H9 (cell line): ENCODE data around the gene PPP1R3C. TPM values are rescaled to one million over a fixed set of nuclear protein-coding genes. Genes with fewer than 3 reads are reported as not detected.

Source experiments
- DNase-seq: peaks from one replicate; pipeline ENCODE4 v3.0.0-alpha.2; 2017
- H2AFZ ChIP-seq: one replicate; pipeline ENCODE4 v1.6.1; 2013; ENCODE audit warnings: mild to moderate bottlenecking, low read length, control low read depth, moderate library complexity
- H2AK5ac ChIP-seq: 2 replicates; pipeline ENCODE4 v1.6.1; 2013; ENCODE audit warnings: low read length, control low read depth, mixed read lengths; ENCODE audit not compliant: insufficient read length
- H2BK120ac ChIP-seq: one replicate; pipeline ENCODE4 v1.6.1; 2013; ENCODE audit warnings: low read depth, mild to moderate bottlenecking, low read length, control low read depth, inconsistent platforms; ENCODE audit not compliant: poor library complexity, severe bottlenecking
- H2BK12ac ChIP-seq: 2 replicates; pipeline ENCODE4 v1.6.1; 2013; ENCODE audit warnings: low read length, control low read depth, mixed read lengths, low read depth; ENCODE audit not compliant: insufficient read length
- H2BK15ac ChIP-seq: 2 replicates; pipeline ENCODE4 v1.6.1; 2013; ENCODE audit warnings: low read depth, low read length, control low read depth
- H2BK20ac ChIP-seq: one replicate; pipeline ENCODE4 v1.6.1; 2013; ENCODE audit warnings: low read depth, mild to moderate bottlenecking, low read length, control low read depth, inconsistent platforms; ENCODE audit not compliant: poor library complexity, severe bottlenecking
- H2BK5ac ChIP-seq: 2 replicates; pipeline ENCODE4 v1.6.1; 2013; ENCODE audit warnings: low read length, control low read depth, mixed read lengths; ENCODE audit not compliant: insufficient read length
- H3K14ac ChIP-seq: 2 replicates; pipeline ENCODE4 v1.6.1; 2013; ENCODE audit warnings: low read length, control low read depth; ENCODE audit not compliant: insufficient read depth
- H3K18ac ChIP-seq: 2 replicates; pipeline ENCODE4 v1.6.1; 2013; ENCODE audit warnings: low read depth, mild to moderate bottlenecking, mixed read lengths, low read length, control low read depth; ENCODE audit not compliant: insufficient read length
- H3K23ac ChIP-seq: 2 replicates; pipeline ENCODE4 v1.6.1; 2013; ENCODE audit warnings: low read length, control low read depth, mixed read lengths, low read depth; ENCODE audit not compliant: insufficient read length
- H3K23me2 ChIP-seq: 2 replicates; pipeline ENCODE4 v1.6.1; 2013; ENCODE audit warnings: low read depth, mild to moderate bottlenecking, mixed read lengths, low read length, control low read depth; ENCODE audit not compliant: insufficient read length, poor library complexity, severe bottlenecking
- H3K27ac ChIP-seq: 2 replicates; pipeline ENCODE4 v1.5.1; 2013; ENCODE audit warnings: low read length, control low read depth, mixed read lengths, low read depth; ENCODE audit not compliant: insufficient read length
- H3K27me3 ChIP-seq: 2 replicates; pipeline ENCODE4 v1.6.1; 2013; ENCODE audit warnings: low read length, control low read depth, inconsistent platforms; ENCODE audit not compliant: insufficient read depth
- H3K4ac ChIP-seq: 2 replicates; pipeline ENCODE4 v1.6.1; 2013; ENCODE audit warnings: low read depth, mild to moderate bottlenecking, control low read depth, inconsistent platforms, low read length, moderate library complexity
- H3K4me1 ChIP-seq: 2 replicates; pipeline ENCODE4 v1.6.1; 2013; ENCODE audit warnings: low read length, control low read depth, inconsistent platforms; ENCODE audit not compliant: insufficient read depth
- H3K4me2 ChIP-seq: 2 replicates; pipeline ENCODE4 v1.6.1; 2013; ENCODE audit warnings: low read length, control low read depth, mixed read lengths; ENCODE audit not compliant: insufficient read length, insufficient read depth
- H3K56ac ChIP-seq: 2 replicates; pipeline ENCODE4 v1.6.1; 2013; ENCODE audit warnings: low read depth, mild to moderate bottlenecking, mixed read lengths, low read length, control low read depth; ENCODE audit not compliant: insufficient read length
- H3K79me1 ChIP-seq: 2 replicates; pipeline ENCODE4 v1.6.1; 2013; ENCODE audit warnings: low read depth, mild to moderate bottlenecking, moderate library complexity, low read length, control low read depth, inconsistent platforms; ENCODE audit not compliant: insufficient read depth, poor library complexity, severe bottlenecking
- H3K79me2 ChIP-seq: 2 replicates; pipeline ENCODE4 v1.6.1; 2013; ENCODE audit warnings: low read length, control low read depth, inconsistent platforms; ENCODE audit not compliant: insufficient read depth
- H3K9ac ChIP-seq: 2 replicates; pipeline ENCODE4 v1.6.1; 2013; ENCODE audit warnings: low read length, control low read depth, mixed read lengths; ENCODE audit not compliant: insufficient read length; ENCODE audit errors: extremely low read depth
- H3K9me3 ChIP-seq: one replicate; pipeline ENCODE4 v1.6.1; 2013; ENCODE audit warnings: low read depth, low read length, inconsistent platforms; ENCODE audit not compliant: control insufficient read depth
- H3T11ph ChIP-seq: one replicate; pipeline ENCODE4 v1.6.1; 2013; ENCODE audit warnings: mild to moderate bottlenecking, low read length, control low read depth, inconsistent platforms
- H4K20me1 ChIP-seq: one replicate; pipeline ENCODE4 v1.6.1; 2013; ENCODE audit not compliant: control insufficient read depth, insufficient read length, insufficient read depth
- H4K5ac ChIP-seq: 2 replicates; pipeline ENCODE4 v1.6.1; 2013; ENCODE audit warnings: low read depth, mild to moderate bottlenecking, mixed read lengths, low read length, control low read depth; ENCODE audit not compliant: insufficient read length
- H4K8ac ChIP-seq: replicated peaks from 2 replicates; pipeline ENCODE4 v1.6.1; 2013; ENCODE audit warnings: low read length, control low read depth, mixed read lengths, low read depth; ENCODE audit not compliant: insufficient read length
- H4K91ac ChIP-seq: 2 replicates; pipeline ENCODE4 v1.6.1; 2013; ENCODE audit warnings: low read depth, mild to moderate bottlenecking, moderate library complexity, mixed read lengths, low read length, control low read depth; ENCODE audit not compliant: insufficient read length
- H3K27ac Mint-ChIP-seq, 3 experiments: 2 replicates in 2 of 3; 3 replicates in 1 of 3; pipeline ENCODE4 v1.8.0; 2020 to 2021; ENCODE audit warnings: mixed read lengths in 3 of 3, mild to moderate bottlenecking in 1 of 3, moderate library complexity in 1 of 3
- H3K27me3 Mint-ChIP-seq: 2 replicates; pipeline ENCODE4 v1.8.0; 2021; ENCODE audit warnings: low read depth, mild to moderate bottlenecking, moderate library complexity, mixed read lengths
- H3K36me3 Mint-ChIP-seq, 3 experiments: 2 replicates in 2 of 3; 3 replicates in 1 of 3; pipeline ENCODE4 v1.8.0; 2020 to 2021; ENCODE audit warnings: low read depth in 3 of 3, mixed read lengths in 3 of 3; ENCODE audit not compliant: insufficient read depth in 1 of 3
- H3K4me1 Mint-ChIP-seq, 2 experiments: 2 replicates each; pipeline ENCODE4 v1.8.0; 2020; ENCODE audit warnings: mixed read lengths in 2 of 2
- H3K4me3 Mint-ChIP-seq, 2 experiments: 2 replicates in 1 of 2; 3 replicates in 1 of 2; pipeline ENCODE4 v1.8.0; 2020 to 2021; ENCODE audit warnings: mild to moderate bottlenecking in 2 of 2, mixed read lengths in 2 of 2, moderate library complexity in 1 of 2
- H3K9me3 Mint-ChIP-seq, 2 experiments: 2 replicates in 1 of 2; 3 replicates in 1 of 2; pipeline ENCODE4 v1.8.0; 2020; ENCODE audit warnings: mild to moderate bottlenecking in 2 of 2, mixed read lengths in 2 of 2, moderate library complexity in 1 of 2
- CTCF ChIP-seq: fragments of 200-600 bp; sonication (generic); conservative IDR thresholded peaks from 3 replicates; pipeline ENCODE4 v1.8.0; 2021; ENCODE audit warnings: antibody characterized with exemption, mild to moderate bottlenecking
- WGBS: extraction: QIAGEN DNeasy Blood & Tissue Kit; methylation state at CpG from one replicate; pipeline ENCODE4 v1.1.7; 2013; ENCODE audit warnings: missing lambda C conversion rate, low lambda C conversion rate, mixed read lengths; ENCODE audit not compliant: insufficient read length; ENCODE audit errors: extremely low coverage; 5-methylcytosine and 5-hydroxymethylcytosine counted together
- total RNA-seq: library from RNA; stranded (reverse); gene quantifications from 2 replicates; pipeline ENCODE4 v1.2.1, GENCODE V29; 2021

Gene PPP1R3C
- total RNA-seq, 1 experiment from 2014 or later: 1.2 TPM

GRCh38 chr10:91628383-91628782, 4.5 kb downstream of the PPP1R3C start:
- H3K9ac ChIP-seq: no peak overlapping the region
- no peak overlapping the region for H4K91ac ChIP-seq
- peaks cover 4% of the 10 kb centered on the region for H3K23me2 ChIP-seq
- H4K8ac ChIP-seq: no peak overlapping the region
- Mint-ChIP-seq H3K4me1 (peaks cover 6 to 7% of the 10 kb centered on the region in 2 experiments), H3K27ac (no peak overlapping the region), H3K36me3 (peaks cover 5 to 19% (median 10%) of the 10 kb centered on the region in 3 experiments; a peak in 6 of 7 replicates), H3K27me3 (peaks cover 19% of the 10 kb centered on the region), H3K4me3 (no peak overlapping the region), H3K9me3 (peaks cover 2 to 3% of the 10 kb centered on the region in 2 experiments; a peak in 3 of 5 replicates)
- no peak overlapping the region for H4K5ac ChIP-seq
- no peak overlapping the region for H2BK120ac ChIP-seq
- H3K56ac ChIP-seq: no peak overlapping the region
- no peak for DNase-seq
- no peak overlapping the region for H2BK20ac ChIP-seq
- no peaks in the 10 kb centered on the region for H3K4me1 ChIP-seq
- TF ChIP-seq CTCF: no peak
- no peak overlapping the region for H2AK5ac ChIP-seq
- no peak overlapping the region for H2BK5ac ChIP-seq
- no peaks in the 10 kb centered on the region for H3K9me3 ChIP-seq
- no peak overlapping the region for H3K27ac ChIP-seq
- H4K20me1 ChIP-seq: no peaks in the 10 kb centered on the region
- H3K27me3 ChIP-seq: no peaks in the 10 kb centered on the region; the same call in 1 of the 2 replicates
- H3K23ac ChIP-seq: no peak overlapping the region
- WGBS: no CpG with 5 or more reads among the region's 1 CpG
- H3K79me1 ChIP-seq: no peaks in the 10 kb centered on the region
- H3K14ac ChIP-seq: no peak overlapping the region
- H3K18ac ChIP-seq: no peak overlapping the region
- H3T11ph ChIP-seq: no peak overlapping the region
- no peaks in the 10 kb centered on the region for H3K79me2 ChIP-seq
- no peak overlapping the region for H3K4me2 ChIP-seq
- no peak overlapping the region for H2BK12ac ChIP-seq
- H2BK15ac ChIP-seq: no peak overlapping the region
- no peak overlapping the region for H2AFZ ChIP-seq
- no peak overlapping the region for H3K4ac ChIP-seq
